K562 (cell line): Measurements from ENCODE around the gene GLRX. TPM values are rescaled to one million over a fixed set of nuclear protein-coding genes. Genes with fewer than 3 reads are reported as not detected.
A peak's percentile ranks its signal among the peaks of the same experiment; 100 is the strongest.

Source experiments
- COPS2 ChIP-seq: fragments of 450-650 bp; conservative IDR thresholded peaks from 2 replicates; pipeline ENCODE4 v1.6.1; 2016; ENCODE audit warnings: mild to moderate bottlenecking, moderate library complexity
- DPF2 ChIP-seq: fragments of 450-650 bp; IDR thresholded peaks from 2 replicates; pipeline ENCODE4 v1.6.1; 2016
- HDGF ChIP-seq: fragments of 450-650 bp; IDR thresholded peaks from 2 replicates; pipeline ENCODE4 v1.6.1; 2016
- KLF6 ChIP-seq: fragments of 250-450 bp; sonication (Bioruptor Pico); IDR thresholded peaks from 2 replicates; pipeline ENCODE4 v1.4.0; 2020; ENCODE audit warnings: mild to moderate bottlenecking, moderate library complexity, borderline replicate concordance
- MAZ ChIP-seq, 2 experiments: fragments of 450-650 bp in 1 of 2; sonication (generic) in 1 of 2; formaldehyde crosslinking; IDR thresholded peaks in 1 of 2; conservative IDR thresholded peaks in 1 of 2; 2 replicates each; pipeline versions ENCODE4 v1.4.0 to v1.5.0; 2020; ENCODE audit warnings: mild to moderate bottlenecking in 1 of 2, missing genetic modification reagents in 1 of 2
- MEIS2 ChIP-seq: fragments of 450-650 bp; IDR thresholded peaks from 2 replicates; pipeline ENCODE4 v1.6.1; 2014; ENCODE audit warnings: mild to moderate bottlenecking; ENCODE audit not compliant: partially characterized antibody
- RBFOX2 ChIP-seq: fragments of 200-400 bp; formaldehyde crosslinking; IDR thresholded peaks from 2 replicates; pipeline ENCODE4 v1.6.1; 2017; ENCODE audit warnings: low read depth, mild to moderate bottlenecking, low read length, moderate library complexity
- TEAD2 ChIP-seq: fragments of 450-650 bp; IDR thresholded peaks from 2 replicates; pipeline ENCODE4 v1.6.1; 2016; ENCODE audit warnings: missing genetic modification characterization, control low read depth, missing compliant biosample characterization
- ZNF24 ChIP-seq: fragments of 450-650 bp; IDR thresholded peaks from 2 replicates; pipeline ENCODE4 v1.6.1; 2016
- ZNF354B ChIP-seq: fragments of 250-450 bp; sonication (Bioruptor Pico); IDR thresholded peaks from 2 replicates; pipeline ENCODE4 v1.4.0; 2020
- ZNF766 ChIP-seq: fragments of 200-800 bp; sonication (Bioruptor generic); conservative IDR thresholded peaks from 2 replicates; pipeline ENCODE4 v1.6.1; 2016; ENCODE audit warnings: missing genetic modification characterization, missing compliant biosample characterization
- polyA plus RNA-seq, 8 experiments: library from polyadenylated mRNA; depleted of rRNA in 4 of 8; stranded (reverse) in 5 of 8; unstranded in 3 of 8; fragments of >200 nt; fragmentation: Nextera tagmentation in 2 of 8; fragmentation: Illumina TruSeq in 1 of 8; extraction: Ambion mirVana in 2 of 8; extraction: Trizol in 1 of 8; gene quantifications; 2 replicates each; pipeline versions ENCODE4 v1.2.1 to v1.2.3, GENCODE V29; 2011 to 2014; ENCODE audit warnings: inconsistent platforms in 1 of 8, missing spikeins in 1 of 8
- total RNA-seq, 7 experiments: library from RNA; depleted of rRNA in 6 of 7; stranded (reverse); fragments of >200 nt in 6 of 7; fragmentation: Illumina TruSeq in 2 of 7; extraction: Trizol in 2 of 7; gene quantifications; 2 replicates each; pipeline versions ENCODE4 v1.2.1 to v1.2.3, GENCODE V29; 2011 to 2021; ENCODE audit warnings: low replicate concordance in 1 of 7
- TF ChIP-seq, protein P1 (sequence below): fragments of 450-650 bp; formaldehyde crosslinking; IDR thresholded peaks from 2 replicates; pipeline ENCODE4 v1.4.0; 2020; ENCODE audit warnings: mild to moderate bottlenecking, moderate library complexity
- TF ChIP-seq, protein P2 (sequence below): sonication (generic); formaldehyde crosslinking; IDR thresholded peaks from 2 replicates; pipeline ENCODE4 v1.8.0; 2022; ENCODE audit warnings: missing genetic modification reagents, mild to moderate bottlenecking, moderate library complexity, borderline replicate concordance
- TF ChIP-seq, protein P3 (sequence below), 2 experiments: fragments of 450-650 bp; IDR thresholded peaks; 2 replicates each; pipeline ENCODE4 v1.6.1; 2016
- TF ChIP-seq, protein P4 (sequence below): sonication (generic); formaldehyde crosslinking; IDR thresholded peaks from 2 replicates; pipeline ENCODE4 v1.8.0; 2022; ENCODE audit warnings: mild to moderate bottlenecking, missing genetic modification reagents
- TF ChIP-seq, protein P5 (sequence below): sonication (generic); formaldehyde crosslinking; IDR thresholded peaks from 2 replicates; pipeline ENCODE4 v1.5.0; 2020; ENCODE audit warnings: missing genetic modification reagents

The GLRX gene
- total and polyA plus RNA-seq, 9 of the 15 experiments (the other 6 are each of a cell fraction or from before 2014, with no cell fraction given), result 2.3 to 11.2 (median 4.6) TPM

DNA sequence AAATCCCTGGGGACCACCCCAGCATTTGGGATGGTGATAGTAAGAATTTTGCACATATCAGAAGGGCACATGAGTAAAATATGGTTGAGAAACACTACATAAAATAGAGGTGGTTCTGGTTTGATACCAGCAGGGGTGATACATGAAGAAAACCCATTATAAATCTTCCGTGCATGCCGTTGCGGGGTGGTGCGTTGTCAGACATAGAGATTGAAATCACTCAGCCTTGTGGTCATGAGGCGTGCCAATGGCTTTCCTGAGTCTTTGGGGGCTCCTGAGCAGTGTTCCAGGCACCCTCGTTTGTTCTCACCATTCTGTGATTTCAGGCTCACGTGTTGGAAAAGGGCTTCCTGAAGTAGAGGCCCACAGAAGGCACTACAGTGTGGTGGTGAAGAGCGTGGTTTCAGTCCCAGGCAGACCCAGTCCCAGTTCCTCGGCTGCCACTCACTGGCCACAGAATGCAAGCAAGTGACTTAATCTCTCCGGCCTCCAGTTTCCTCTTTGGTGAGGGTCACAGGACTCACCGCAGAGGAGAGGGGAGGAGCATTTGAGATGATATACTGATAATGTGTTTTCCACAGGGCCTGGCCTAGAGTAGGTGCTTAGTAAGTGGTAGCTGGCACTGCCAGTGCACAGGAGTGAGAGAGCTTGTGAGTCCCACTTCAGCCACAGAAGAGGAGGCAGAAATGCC lies 20.5 kb upstream of the GLRX start (continued):
- TF ChIP-seq, protein P1, sequence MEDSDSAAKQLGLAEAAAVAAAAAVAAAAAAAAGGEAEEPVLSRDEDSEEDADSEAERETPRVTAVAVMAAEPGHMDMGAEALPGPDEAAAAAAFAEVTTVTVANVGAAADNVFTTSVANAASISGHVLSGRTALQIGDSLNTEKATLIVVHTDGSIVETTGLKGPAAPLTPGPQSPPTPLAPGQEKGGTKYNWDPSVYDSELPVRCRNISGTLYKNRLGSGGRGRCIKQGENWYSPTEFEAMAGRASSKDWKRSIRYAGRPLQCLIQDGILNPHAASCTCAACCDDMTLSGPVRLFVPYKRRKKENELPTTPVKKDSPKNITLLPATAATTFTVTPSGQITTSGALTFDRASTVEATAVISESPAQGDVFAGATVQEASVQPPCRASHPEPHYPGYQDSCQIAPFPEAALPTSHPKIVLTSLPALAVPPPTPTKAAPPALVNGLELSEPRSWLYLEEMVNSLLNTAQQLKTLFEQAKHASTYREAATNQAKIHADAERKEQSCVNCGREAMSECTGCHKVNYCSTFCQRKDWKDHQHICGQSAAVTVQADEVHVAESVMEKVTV, result peak; percentile 85
- TF ChIP-seq HDGF (0 out of 2 replicates have a peak, but pooled peaks have one; percentile 56), MAZ (CRISPR knock-in tag; conservative IDR thresholded peaks at IDR 0.05 in 1 of 2, IDR thresholded peaks at IDR 0.05 in 1 of 2) (peak in 1 of 2 experiments; percentile 57; a peak in 2 of 4 replicates), RBFOX2 (0 out of 2 replicates have a peak, but pooled peaks have one; percentile 32), ZNF354B (CRISPR knock-in tag) (no peak), DPF2 (peak; percentile 54; the same call in 1 of the 2 replicates), TEAD2 (tag) (no peak), KLF6 (CRISPR knock-in tag) (no peak), ZNF24 (peak; percentile 66; the same call in 1 of the 2 replicates), ZNF766 (CRISPR knock-in tag) (peak; percentile 53; the same call in 1 of the 2 replicates), MEIS2 (peak; percentile 11), COPS2 (no peak)
- TF ChIP-seq, protein P2, sequence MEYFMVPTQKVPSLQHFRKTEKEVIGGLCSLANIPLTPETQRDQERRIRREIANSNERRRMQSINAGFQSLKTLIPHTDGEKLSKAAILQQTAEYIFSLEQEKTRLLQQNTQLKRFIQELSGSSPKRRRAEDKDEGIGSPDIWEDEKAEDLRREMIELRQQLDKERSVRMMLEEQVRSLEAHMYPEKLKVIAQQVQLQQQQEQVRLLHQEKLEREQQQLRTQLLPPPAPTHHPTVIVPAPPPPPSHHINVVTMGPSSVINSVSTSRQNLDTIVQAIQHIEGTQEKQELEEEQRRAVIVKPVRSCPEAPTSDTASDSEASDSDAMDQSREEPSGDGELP (CRISPR knock-in tag), result peak; percentile 54; the same call in 1 of the 2 replicates
- TF ChIP-seq, protein P3, sequence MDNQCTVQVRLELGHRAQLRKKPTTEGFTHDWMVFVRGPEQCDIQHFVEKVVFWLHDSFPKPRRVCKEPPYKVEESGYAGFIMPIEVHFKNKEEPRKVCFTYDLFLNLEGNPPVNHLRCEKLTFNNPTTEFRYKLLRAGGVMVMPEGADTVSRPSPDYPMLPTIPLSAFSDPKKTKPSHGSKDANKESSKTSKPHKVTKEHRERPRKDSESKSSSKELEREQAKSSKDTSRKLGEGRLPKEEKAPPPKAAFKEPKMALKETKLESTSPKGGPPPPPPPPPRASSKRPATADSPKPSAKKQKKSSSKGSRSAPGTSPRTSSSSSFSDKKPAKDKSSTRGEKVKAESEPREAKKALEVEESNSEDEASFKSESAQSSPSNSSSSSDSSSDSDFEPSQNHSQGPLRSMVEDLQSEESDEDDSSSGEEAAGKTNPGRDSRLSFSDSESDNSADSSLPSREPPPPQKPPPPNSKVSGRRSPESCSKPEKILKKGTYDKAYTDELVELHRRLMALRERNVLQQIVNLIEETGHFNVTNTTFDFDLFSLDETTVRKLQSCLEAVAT (IDR thresholded peaks at IDR 0.05), result peak in 1 of 2 experiments; percentile 58; a peak in 1 of 4 replicates
- TF ChIP-seq, protein P4, sequence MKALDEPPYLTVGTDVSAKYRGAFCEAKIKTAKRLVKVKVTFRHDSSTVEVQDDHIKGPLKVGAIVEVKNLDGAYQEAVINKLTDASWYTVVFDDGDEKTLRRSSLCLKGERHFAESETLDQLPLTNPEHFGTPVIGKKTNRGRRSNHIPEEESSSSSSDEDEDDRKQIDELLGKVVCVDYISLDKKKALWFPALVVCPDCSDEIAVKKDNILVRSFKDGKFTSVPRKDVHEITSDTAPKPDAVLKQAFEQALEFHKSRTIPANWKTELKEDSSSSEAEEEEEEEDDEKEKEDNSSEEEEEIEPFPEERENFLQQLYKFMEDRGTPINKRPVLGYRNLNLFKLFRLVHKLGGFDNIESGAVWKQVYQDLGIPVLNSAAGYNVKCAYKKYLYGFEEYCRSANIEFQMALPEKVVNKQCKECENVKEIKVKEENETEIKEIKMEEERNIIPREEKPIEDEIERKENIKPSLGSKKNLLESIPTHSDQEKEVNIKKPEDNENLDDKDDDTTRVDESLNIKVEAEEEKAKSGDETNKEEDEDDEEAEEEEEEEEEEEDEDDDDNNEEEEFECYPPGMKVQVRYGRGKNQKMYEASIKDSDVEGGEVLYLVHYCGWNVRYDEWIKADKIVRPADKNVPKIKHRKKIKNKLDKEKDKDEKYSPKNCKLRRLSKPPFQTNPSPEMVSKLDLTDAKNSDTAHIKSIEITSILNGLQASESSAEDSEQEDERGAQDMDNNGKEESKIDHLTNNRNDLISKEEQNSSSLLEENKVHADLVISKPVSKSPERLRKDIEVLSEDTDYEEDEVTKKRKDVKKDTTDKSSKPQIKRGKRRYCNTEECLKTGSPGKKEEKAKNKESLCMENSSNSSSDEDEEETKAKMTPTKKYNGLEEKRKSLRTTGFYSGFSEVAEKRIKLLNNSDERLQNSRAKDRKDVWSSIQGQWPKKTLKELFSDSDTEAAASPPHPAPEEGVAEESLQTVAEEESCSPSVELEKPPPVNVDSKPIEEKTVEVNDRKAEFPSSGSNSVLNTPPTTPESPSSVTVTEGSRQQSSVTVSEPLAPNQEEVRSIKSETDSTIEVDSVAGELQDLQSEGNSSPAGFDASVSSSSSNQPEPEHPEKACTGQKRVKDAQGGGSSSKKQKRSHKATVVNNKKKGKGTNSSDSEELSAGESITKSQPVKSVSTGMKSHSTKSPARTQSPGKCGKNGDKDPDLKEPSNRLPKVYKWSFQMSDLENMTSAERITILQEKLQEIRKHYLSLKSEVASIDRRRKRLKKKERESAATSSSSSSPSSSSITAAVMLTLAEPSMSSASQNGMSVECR (CRISPR knock-in tag), result 0 out of 2 replicates have a peak, but pooled peaks have one; percentile 40
- TF ChIP-seq, protein P5, sequence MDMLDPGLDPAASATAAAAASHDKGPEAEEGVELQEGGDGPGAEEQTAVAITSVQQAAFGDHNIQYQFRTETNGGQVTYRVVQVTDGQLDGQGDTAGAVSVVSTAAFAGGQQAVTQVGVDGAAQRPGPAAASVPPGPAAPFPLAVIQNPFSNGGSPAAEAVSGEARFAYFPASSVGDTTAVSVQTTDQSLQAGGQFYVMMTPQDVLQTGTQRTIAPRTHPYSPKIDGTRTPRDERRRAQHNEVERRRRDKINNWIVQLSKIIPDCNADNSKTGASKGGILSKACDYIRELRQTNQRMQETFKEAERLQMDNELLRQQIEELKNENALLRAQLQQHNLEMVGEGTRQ (CRISPR knock-in tag), result 0 out of 2 replicates have a peak, but pooled peaks have one; percentile 29
